Right lobe of liver (tissue), 4 donors: ENCODE data around the gene TGM6.

ENCODE experiments used
- CTCF ChIP-seq, 4 donors: fragments of 200-600 bp in 3 of 4; fragments of 450-650 bp in 1 of 4; IDR thresholded peaks; one replicate each; pipeline versions ENCODE4 v1.5.1 to v1.8.0; 2016 to 2022; ENCODE audit warnings: antibody characterized with exemption in 4 of 4, mild to moderate bottlenecking in 2 of 4
- POLR2A ChIP-seq: fragments of 450-650 bp; IDR thresholded peaks from one replicate; pipeline ENCODE4 v1.6.1; 2017; ENCODE audit warnings: antibody characterized with exemption, mild to moderate bottlenecking
- donor health status: DM: no; HTN: no; CAD: no.
- donor health status: DM: no; HTN: no; CAD: no.
- donor health status: DM: no; HTN: yes; CAD: no.

- TF ChIP-seq CTCF (IDR thresholded peaks at IDR 0.05) (no peak), POLR2A (no peak)
Observed at GRCh38 chr20:2480381-2480780, 99.7 kb downstream of the TGM6 start.
